ENCODE data around the gene TRIM45.
"Not testable (repeated sequence)": the region's sequence is repeated elsewhere in the genome, so short reads cannot be mapped to it uniquely, and the experiment has no call there.

The TRIM45 gene, protein sequence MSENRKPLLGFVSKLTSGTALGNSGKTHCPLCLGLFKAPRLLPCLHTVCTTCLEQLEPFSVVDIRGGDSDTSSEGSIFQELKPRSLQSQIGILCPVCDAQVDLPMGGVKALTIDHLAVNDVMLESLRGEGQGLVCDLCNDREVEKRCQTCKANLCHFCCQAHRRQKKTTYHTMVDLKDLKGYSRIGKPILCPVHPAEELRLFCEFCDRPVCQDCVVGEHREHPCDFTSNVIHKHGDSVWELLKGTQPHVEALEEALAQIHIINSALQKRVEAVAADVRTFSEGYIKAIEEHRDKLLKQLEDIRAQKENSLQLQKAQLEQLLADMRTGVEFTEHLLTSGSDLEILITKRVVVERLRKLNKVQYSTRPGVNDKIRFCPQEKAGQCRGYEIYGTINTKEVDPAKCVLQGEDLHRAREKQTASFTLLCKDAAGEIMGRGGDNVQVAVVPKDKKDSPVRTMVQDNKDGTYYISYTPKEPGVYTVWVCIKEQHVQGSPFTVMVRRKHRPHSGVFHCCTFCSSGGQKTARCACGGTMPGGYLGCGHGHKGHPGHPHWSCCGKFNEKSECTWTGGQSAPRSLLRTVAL

GRCh38 chr1:117121589-117122329, at the start of gene TRIM45:
TSS of gene TRIM45 (minus strand) at chr1:117121749. CDS start at chr1:117121201, 548 bp downstream.
- peak; percentile 94 for DNase-seq (ENCODE audit: low read depth)

DNA sequence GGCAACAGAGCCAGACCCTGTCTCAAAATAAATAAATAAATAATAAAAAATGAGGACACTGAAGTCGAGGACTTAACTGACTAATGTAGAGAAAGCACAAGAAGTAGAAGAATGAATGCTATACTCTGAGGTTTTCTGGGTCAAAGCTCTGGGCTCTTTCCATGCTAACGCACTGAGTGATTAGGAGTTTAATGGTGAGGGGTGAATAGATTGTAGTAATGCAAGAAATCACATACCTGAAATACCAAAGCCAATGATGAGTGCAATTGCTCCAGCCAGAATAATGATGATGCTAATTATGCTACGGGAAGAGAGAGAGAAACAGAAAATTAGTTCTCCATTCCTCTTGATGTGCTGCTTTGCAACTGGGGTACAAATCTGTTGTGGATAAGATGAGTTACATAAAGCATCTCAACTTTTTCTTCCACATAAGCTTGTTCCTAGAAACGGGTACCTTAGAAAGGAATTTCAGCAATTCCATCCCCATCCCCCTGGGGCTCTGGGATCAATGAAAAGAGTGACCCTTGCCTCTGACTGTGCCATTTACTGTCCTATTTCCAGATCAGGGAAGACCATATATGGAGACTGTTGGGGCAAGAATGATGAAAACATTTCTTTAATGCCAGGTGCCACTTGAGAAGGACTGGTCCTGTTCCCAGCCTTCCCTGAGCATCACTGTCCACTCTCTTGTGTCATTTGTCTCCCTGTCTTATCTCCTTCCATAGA, 48.5 kb upstream of the TRIM45 start:
- DNase-seq (ENCODE audit: low read depth), result no peak

DNA sequence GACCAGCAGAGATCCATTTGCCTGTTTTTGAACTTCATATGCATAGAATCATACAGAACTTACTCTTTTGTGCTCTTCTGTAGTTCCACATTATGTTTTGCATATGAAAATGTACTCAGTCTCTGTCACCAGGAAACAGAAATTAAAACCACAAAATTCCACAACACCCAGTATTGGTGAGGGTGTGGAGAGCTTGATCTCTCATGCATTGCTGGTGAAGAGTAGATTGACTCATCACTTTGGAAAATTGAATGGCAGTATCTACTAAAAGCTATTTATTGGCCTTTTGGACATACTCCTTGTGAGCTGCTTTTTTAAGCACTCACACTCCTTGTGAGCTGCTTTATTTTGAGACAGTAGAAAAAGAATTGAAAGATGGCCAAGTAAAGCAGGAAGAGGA, 45.9 kb upstream of the TRIM45 start:
- DNase-seq (ENCODE audit: low read depth), result no peak

GRCh38 chr1:117166076-117166475, 44.5 kb upstream of the TRIM45 start:
- peak; percentile 55 for DNase-seq (ENCODE audit: low read depth)

GRCh38 chr1:117164209-117164608, 42.7 kb upstream of the TRIM45 start:
- DNase-seq (ENCODE audit: low read depth), result no peak

DNA sequence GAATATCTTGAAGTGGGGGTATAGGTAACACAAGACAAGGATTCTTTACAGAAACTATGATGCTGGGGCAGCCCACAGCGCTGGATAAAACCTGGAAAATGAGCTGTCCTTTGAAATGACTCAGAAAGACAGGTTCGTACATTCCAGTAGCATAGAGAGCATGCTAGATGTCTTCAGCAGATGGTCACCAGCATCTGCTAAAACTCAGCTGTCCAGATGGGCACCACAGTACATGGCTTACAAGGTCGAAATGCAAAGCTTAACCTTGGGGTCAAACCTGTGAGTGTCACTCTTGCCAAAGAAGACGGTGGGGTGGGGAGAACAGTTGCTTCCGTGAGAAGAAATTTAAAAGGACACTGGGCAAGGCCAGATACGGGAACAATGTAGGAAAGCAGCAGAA, 41.3 kb upstream of the TRIM45 start:
- DNase-seq (ENCODE audit: low read depth), result no peak

GRCh38 chr1:117161887-117162286, 40.3 kb upstream of the TRIM45 start:
- DNase-seq (ENCODE audit: low read depth), result no peak

- not testable (repeated sequence) for DNase-seq (ENCODE audit: low read depth)
Observed at GRCh38 chr1:117151305-117151704, 29.8 kb upstream of the TRIM45 start.

- no peak for DNase-seq (ENCODE audit: low read depth)
Observed at GRCh38 chr1:117150316-117150715, 28.8 kb upstream of the TRIM45 start.

- DNase-seq (ENCODE audit: low read depth), result no peak
Observed at GRCh38 chr1:117147856-117148588, 26.5 kb upstream of the TRIM45 start.

GRCh38 chr1:117147341-117147831, 25.8 kb upstream of the TRIM45 start:
- no peak for DNase-seq (ENCODE audit: low read depth)

DNA sequence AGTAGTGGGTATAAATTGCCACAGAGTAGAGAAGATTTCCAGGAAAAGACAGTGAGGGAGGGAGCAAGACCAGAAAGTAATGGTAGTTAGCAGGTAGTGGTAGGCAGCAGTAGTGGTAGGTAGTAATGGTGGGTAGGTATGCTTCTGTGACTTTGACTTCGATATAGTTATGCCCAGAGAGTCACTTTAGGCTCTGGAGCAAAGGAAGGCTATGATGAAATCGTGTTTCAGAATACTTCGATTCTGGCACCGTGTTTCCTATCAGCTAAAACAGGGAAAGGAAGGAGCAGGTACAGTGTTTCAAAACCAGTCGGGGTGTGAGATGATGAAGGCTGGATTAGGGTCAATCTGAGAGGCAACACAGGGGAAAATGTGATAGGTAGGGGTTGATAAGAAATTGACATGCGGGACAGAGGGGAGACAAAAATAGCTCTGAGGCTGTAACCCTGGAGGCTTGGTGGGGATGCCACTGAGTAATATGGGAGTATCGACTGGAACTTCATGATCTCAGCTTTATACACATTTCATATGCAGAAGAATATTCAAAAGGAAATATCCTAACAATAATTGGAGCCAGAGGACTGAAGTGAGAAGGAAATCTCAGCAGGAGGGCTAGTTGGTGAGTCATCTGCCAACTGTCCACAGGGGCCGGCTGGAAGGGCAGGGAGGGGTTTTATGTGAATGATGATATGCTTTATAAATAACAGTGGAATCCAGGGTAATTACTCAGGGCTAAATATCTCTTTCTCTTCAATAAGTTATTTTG, 25.2 kb upstream of the TRIM45 start:
- DNase-seq (ENCODE audit: low read depth), result peak; percentile 84

DNA sequence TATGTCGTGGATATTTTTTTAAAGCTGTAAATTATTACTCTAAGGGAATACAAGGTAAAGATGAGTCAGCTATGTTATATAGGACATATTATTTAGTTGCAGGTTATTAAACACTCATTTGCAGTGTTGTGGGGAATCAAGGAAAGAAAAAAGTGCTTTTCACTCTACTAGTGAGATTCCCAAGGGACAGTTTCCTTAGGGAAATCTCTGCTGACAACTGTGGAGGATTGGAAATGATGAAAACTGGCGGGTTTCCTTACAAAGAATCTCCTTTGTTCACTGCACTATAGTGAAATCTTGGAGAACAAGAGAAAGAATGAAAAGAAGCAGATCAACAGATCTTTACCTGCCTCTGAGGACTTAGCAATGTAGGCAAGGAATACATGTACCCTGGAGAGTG, 24.5 kb upstream of the TRIM45 start:
- no peak for DNase-seq (ENCODE audit: low read depth)

GRCh38 chr1:117143871-117144270, 22.3 kb upstream of the TRIM45 start:
- DNase-seq (ENCODE audit: low read depth), result no peak

DNA sequence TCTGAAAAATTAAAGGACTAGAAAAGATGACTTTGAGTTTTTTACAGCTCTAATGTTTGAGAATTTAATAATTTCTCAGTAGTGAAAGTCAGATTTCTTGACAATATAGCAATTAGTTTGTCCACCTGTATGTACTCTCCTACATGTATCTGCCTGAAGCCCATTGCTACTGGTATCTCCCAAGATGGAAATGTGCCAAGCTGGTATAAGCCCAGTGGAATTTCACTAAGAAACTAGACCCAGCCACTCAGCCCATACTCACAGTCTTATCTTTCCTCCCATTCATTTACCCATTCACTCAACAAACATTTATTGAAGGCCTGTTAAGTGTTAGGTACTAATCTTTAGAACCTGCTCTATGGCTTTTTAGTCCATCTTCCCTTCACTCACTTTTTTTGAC, 21.6 kb upstream of the TRIM45 start:
- DNase-seq (ENCODE audit: low read depth), result no peak

GRCh38 chr1:117142200-117142599, 20.7 kb upstream of the TRIM45 start:
- DNase-seq (ENCODE audit: low read depth), result peak; percentile 44

DNA sequence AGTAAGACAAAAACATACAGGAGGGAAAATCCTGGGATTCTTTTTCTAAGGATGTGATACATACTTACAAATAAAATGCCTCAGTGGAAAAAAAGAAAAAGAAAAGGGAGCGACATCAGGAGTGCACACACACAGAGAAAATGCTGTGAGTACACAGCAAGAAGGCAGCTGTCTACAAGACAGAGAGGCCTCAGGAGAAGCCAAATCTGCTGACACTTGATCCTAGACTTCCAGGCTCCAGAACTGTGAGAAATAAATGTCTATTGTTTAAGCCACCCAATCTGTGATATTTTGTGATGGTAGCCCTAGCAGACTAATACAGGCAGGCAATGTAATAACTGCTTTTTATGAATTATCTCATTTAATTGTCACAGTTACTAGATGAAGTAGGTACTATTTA, 17.0 kb upstream of the TRIM45 start:
- no peak for DNase-seq (ENCODE audit: low read depth)

- no peak for DNase-seq (ENCODE audit: low read depth)
Observed at GRCh38 chr1:117138106-117138505, 16.6 kb upstream of the TRIM45 start.

- no peak for DNase-seq (ENCODE audit: low read depth)
Observed at GRCh38 chr1:117137281-117137855, 15.8 kb upstream of the TRIM45 start.

GRCh38 chr1:117136749-117137148, 15.2 kb upstream of the TRIM45 start:
- DNase-seq (ENCODE audit: low read depth), result no peak
